GM12878 (cell line): Measurements from ENCODE around the gene ABRACL. TPM values are rescaled to one million over a fixed set of nuclear protein-coding genes. Genes with fewer than 3 reads are reported as not detected.

Experiments used
- ATAC-seq: fragments of 200-7000 bp; cut with Tn5 transposase; 3 replicates; pipeline ENCODE4 v1.9.1; 2020; ENCODE audit warnings: mild to moderate bottlenecking, moderate library complexity
- BruUV-seq: library from RNA; stranded (reverse); fragments of 400-500 nt; replicated peaks from 2 replicates; lab custom pipeline; 2021; lab: Mats Ljungman, UMichigan
- CTCF ChIA-PET: fragments of 300-600 bp; sonication (Branson Sonifier 250); formaldehyde crosslinking; extraction: SDS; loops from one replicate; lab custom pipeline; 2021; ENCODE audit warnings: inconsistent platforms; lab: Yijun Ruan, JAX
- POLR2A ChIA-PET: fragments of 350-600 bp; formaldehyde crosslinking; extraction: SDS; loops from one replicate; lab custom pipeline; 2021; ENCODE audit warnings: inconsistent platforms; lab: Charles Lee
- RAD21 ChIA-PET: fragments of 300-600 bp; sonication (Branson Sonifier 250); formaldehyde crosslinking; loops from one replicate; lab custom pipeline; 2023; ENCODE audit warnings: antibody characterized with exemption; ENCODE audit not compliant: unreplicated experiment; lab: Charles Lee
- SMC1A ChIA-PET: fragments of 300-600 bp; sonication (Branson Sonifier 250); formaldehyde crosslinking; loops from one replicate; lab custom pipeline; 2023; ENCODE audit not compliant: unreplicated experiment, uncharacterized antibody; lab: Charles Lee
- DNase-seq: peaks from one replicate; pipeline ENCODE4 v3.0.0-alpha.2; 2011; ENCODE audit warnings: low read depth, low spot score
- FAIRE-seq: peaks from 3 replicates; lab custom pipeline; 2011; peaks lifted over from hg19 to GRCh38; lab: Jason Lieb, UNC
- H2AFZ ChIP-seq: 2 replicates; pipeline ENCODE4 v1.6.0; 2011; ENCODE audit warnings: low read depth, low read length, control low read depth; ENCODE audit not compliant: control insufficient read depth
- H3K27ac ChIP-seq: 2 replicates; pipeline ENCODE4 v1.5.1; 2011; ENCODE audit warnings: control low read depth; ENCODE audit not compliant: control insufficient read depth, insufficient read depth
- H3K27me3 ChIP-seq, 2 experiments: replicated peaks in 1 of 2; 2 replicates each; pipeline versions ENCODE4 v1.6.0 to v1.6.1; 2011; ENCODE audit warnings: low read length in 1 of 2; ENCODE audit not compliant: control insufficient read depth in 2 of 2, insufficient read depth in 2 of 2
- H3K36me3 ChIP-seq, 2 experiments: 2 replicates each; pipeline ENCODE4 v1.5.1; 2011; ENCODE audit warnings: low read length in 1 of 2; ENCODE audit not compliant: control insufficient read depth in 2 of 2, insufficient read depth in 2 of 2
- H3K4me1 ChIP-seq: 2 replicates; pipeline ENCODE4 v1.6.1; 2011; ENCODE audit warnings: mild to moderate bottlenecking, low read length, moderate library complexity, mixed read lengths; ENCODE audit not compliant: control insufficient read depth, insufficient read depth
- H3K4me2 ChIP-seq: 2 replicates; pipeline ENCODE4 v1.6.0; 2011; ENCODE audit warnings: control low read depth; ENCODE audit not compliant: control insufficient read depth, insufficient read depth
- H3K4me3 ChIP-seq: fragments of 200-600 bp; sonication (generic); 2 replicates; pipeline ENCODE4 v1.5.1; 2016
- H3K79me2 ChIP-seq: 2 replicates; pipeline ENCODE4 v1.6.0; 2011; ENCODE audit warnings: low read length; ENCODE audit not compliant: control insufficient read depth, insufficient read depth
- H3K9ac ChIP-seq: 2 replicates; pipeline ENCODE4 v1.8.0; 2011; ENCODE audit warnings: low read length, control low read depth, mixed read lengths; ENCODE audit not compliant: control insufficient read depth, insufficient read depth
- H3K9me3 ChIP-seq: replicated peaks from 3 replicates; pipeline ENCODE4 v1.5.1; 2011; ENCODE audit warnings: mild to moderate bottlenecking, low read length; ENCODE audit not compliant: control insufficient read depth, insufficient read depth
- H4K20me1 ChIP-seq: 2 replicates; pipeline ENCODE4 v1.6.0; 2011; ENCODE audit not compliant: control insufficient read depth, insufficient read depth
- ATF7 ChIP-seq: fragments of 450-650 bp; IDR thresholded peaks from 2 replicates; pipeline ENCODE4 v1.6.1; 2016; ENCODE audit warnings: low read depth, mild to moderate bottlenecking
- BCL3 ChIP-seq: IDR thresholded peaks from 2 replicates; pipeline ENCODE4 v1.6.1; 2011; ENCODE audit warnings: borderline replicate concordance, low read depth, mild to moderate bottlenecking, moderate library complexity, low read length; ENCODE audit not compliant: insufficient read depth, poor library complexity, severe bottlenecking
- BHLHE40 ChIP-seq, 2 experiments: fragments of 450-650 bp in 1 of 2; IDR thresholded peaks; 2 replicates each; pipeline ENCODE4 v1.6.1; 2011 to 2017; ENCODE audit warnings: low read depth in 2 of 2, borderline replicate concordance in 1 of 2, improper control_type of control experiment in 1 of 2, low read length in 1 of 2, mild to moderate bottlenecking in 1 of 2
- ESRRA ChIP-seq: IDR thresholded peaks from 2 replicates; pipeline ENCODE4 v1.6.1; 2012; ENCODE audit warnings: mild to moderate bottlenecking, low read length, improper control_type of control experiment
- FOXM1 ChIP-seq: IDR thresholded peaks from 2 replicates; pipeline ENCODE4 v1.6.1; 2012; ENCODE audit warnings: low read depth, mild to moderate bottlenecking, inconsistent platforms, low read length, moderate library complexity
- IKZF2 ChIP-seq, 2 experiments: fragments of 450-650 bp; IDR thresholded peaks; 2 replicates each; pipeline ENCODE4 v1.6.1; 2017; ENCODE audit warnings: mild to moderate bottlenecking in 2 of 2, moderate library complexity in 2 of 2
- KLF5 ChIP-seq: fragments of 450-650 bp; IDR thresholded peaks from 2 replicates; pipeline ENCODE4 v1.6.1; 2014; ENCODE audit warnings: mild to moderate bottlenecking; ENCODE audit not compliant: partially characterized antibody
- LARP7 ChIP-seq: fragments of 450-650 bp; IDR thresholded peaks from 2 replicates; pipeline ENCODE4 v1.6.1; 2017; ENCODE audit warnings: mild to moderate bottlenecking
- MYB ChIP-seq: fragments of 150-350 bp; IDR thresholded peaks from 2 replicates; pipeline ENCODE4 v1.6.1; 2014; ENCODE audit warnings: mild to moderate bottlenecking, low read depth, low read length, borderline replicate concordance
- PAX5 ChIP-seq: IDR thresholded peaks from 2 replicates; pipeline ENCODE4 v1.6.1; 2011; ENCODE audit warnings: low read depth, low read length, borderline replicate concordance
- PML ChIP-seq: IDR thresholded peaks from 2 replicates; pipeline ENCODE4 v1.6.1; 2012; ENCODE audit warnings: low read length, inconsistent platforms
- SIN3A ChIP-seq: IDR thresholded peaks from 2 replicates; pipeline ENCODE4 v1.6.1; 2012; ENCODE audit warnings: low read depth, low read length, improper control_type of control experiment
- STAT1 ChIP-seq: fragments of 450-650 bp; conservative IDR thresholded peaks from 2 replicates; pipeline ENCODE4 v1.6.1; 2014; ENCODE audit warnings: antibody characterized with exemption, mild to moderate bottlenecking
- SUPT20H ChIP-seq: IDR thresholded peaks from 2 replicates; pipeline ENCODE4 v1.6.1; 2011; ENCODE audit warnings: low read depth, mild to moderate bottlenecking, low read length, moderate library complexity, borderline replicate concordance; ENCODE audit not compliant: control insufficient read depth
- ZBTB11 ChIP-seq: fragments of 450-650 bp; formaldehyde crosslinking; IDR thresholded peaks from 2 replicates; pipeline ENCODE4 v1.5.0; 2022; ENCODE audit warnings: mild to moderate bottlenecking, missing genetic modification characterization
- WGBS: methylation state at CpG from one replicate; pipeline ENCODE4 v1.1.6; 2016; ENCODE audit warnings: low lambda C conversion rate; ENCODE audit not compliant: insufficient replicate concordance, insufficient coverage; ENCODE audit errors: missing lambda C conversion rate; 5-methylcytosine and 5-hydroxymethylcytosine counted together
- in situ Hi-C: fragments of 300-500 bp; cut with MboI; formaldehyde crosslinking; loops from 9 replicates; pipeline ENCODE4 v1.14.3; 2018; ENCODE audit warnings: mixed read lengths
- intact Hi-C: fragments of 100-400 bp; cut with micrococcal nuclease; formaldehyde crosslinking; loops from one replicate; pipeline ENCODE4 v1.14.2; 2022; ENCODE audit not compliant: unreplicated experiment
- polyA plus RNA-seq, 11 experiments: library from polyadenylated mRNA; depleted of rRNA in 4 of 11; unstranded in 6 of 11; stranded (reverse) in 5 of 11; fragments of >200 nt; fragmentation: Nextera tagmentation in 4 of 11; fragmentation: Illumina TruSeq in 1 of 11; extraction: Ambion mirVana in 4 of 11; extraction: Trizol in 1 of 11; gene quantifications; 1 replicate in 1 of 11; 2 replicates in 10 of 11; pipeline versions ENCODE4 v1.2.1 to v1.2.3, GENCODE V29; 2011 to 2016; ENCODE audit warnings: inconsistent platforms in 2 of 11, missing spikeins in 2 of 11, low read depth in 1 of 11
- total RNA-seq, 4 experiments: library from RNA; depleted of rRNA in 3 of 4; stranded (reverse); fragments of >200 nt in 3 of 4; fragmentation: Illumina TruSeq in 1 of 4; extraction: Trizol in 1 of 4; gene quantifications; 2 replicates each; pipeline versions ENCODE4 v1.2.1 to v1.2.3, GENCODE V29; 2013 to 2021
- TF ChIP-seq, protein P1 (sequence below): fragments of 450-650 bp; IDR thresholded peaks from 2 replicates; pipeline ENCODE4 v1.6.1; 2014; ENCODE audit warnings: mild to moderate bottlenecking

The ABRACL gene
- total and polyA plus RNA-seq, 10 of the 15 experiments (the other 5 are each of a cell fraction or from before 2014, with no cell fraction given): 111 to 647 (median 192) TPM

GRCh38 chr6:138987643-138988468, 40.7 kb upstream of the ABRACL start, which contains the start of gene REPS1:
REPS1 (minus strand) TSS chr6:138988253; CDS start chr6:138987682, 571 bp downstream.
- DNase-seq: peak; percentile 40
- POLR2A ChIA-PET: interaction anchor here (0.5 to 3.3 kb wide), 3 partner anchors 12 to 94 kb away, joined by 3 to 21 read pairs (median 3); no protein-coding TSS in a partner anchor
- no peaks in the 10 kb centered on the region for H3K27me3 ChIP-seq
- peak within 1 kb of the TSS; percentile 95 for H3K4me2 ChIP-seq
- no peak for FAIRE-seq
- intact Hi-C loops: loop anchor here (1.0 to 5.0 kb wide), 5 partner anchors 41 to 401 kb away; partner anchors contain the start of gene ABRACL
- no peaks in the 10 kb centered on the region for H3K4me1 ChIP-seq
- H3K9ac ChIP-seq: peak within 1 kb of the TSS; percentile 87
- under 1% methylated on average over 71 of the region's 105 CpGs for WGBS
- H3K36me3 ChIP-seq: no peaks in the 10 kb centered on the region
- ATAC-seq: peak; percentile 87
- in situ Hi-C loops: loop anchor here (5.0 kb wide), 1 partner anchor 171 kb away; no protein-coding TSS in a partner anchor
- CTCF ChIA-PET: interaction anchor here (0.7 to 9.6 kb wide), 13 partner anchors 11 to 401 kb away, joined by 3 to 166 read pairs (median 4); partner anchors contain the start of gene ABRACL
- H3K4me3 ChIP-seq: peak within 1 kb of the TSS; percentile 96
- H3K27ac ChIP-seq: peak within 1 kb of the TSS; percentile 86
- peak within 1 kb of the TSS; percentile 96 for H2AFZ ChIP-seq
- H3K79me2 ChIP-seq: peaks cover 50% of the 10 kb centered on the region
- 0 out of 2 replicates have a peak, but pooled peaks cover 3% of the 10 kb centered on the region for H4K20me1 ChIP-seq
- BruUV-seq: no TSS peak
- SMC1A ChIA-PET: interaction anchor here (0.7 to 11.4 kb wide), 14 partner anchors 12 to 377 kb away, joined by 3 to 163 read pairs (median 7); partner anchors contain the start of gene CCDC28A
- RAD21 ChIA-PET: interaction anchor here (1.1 to 6.4 kb wide), 10 partner anchors 13 to 171 kb away, joined by 3 to 94 read pairs (median 11); no protein-coding TSS in a partner anchor
- no peaks in the 10 kb centered on the region; the same call in 2 of the 3 replicates for H3K9me3 ChIP-seq
- TF ChIP-seq PML: 0 out of 2 replicates have a peak, but pooled peaks have one; percentile 63
- TF ChIP-seq FOXM1: 0 out of 2 replicates have a peak, but pooled peaks have one; percentile 61
- no peak for TF ChIP-seq STAT1
- TF ChIP-seq BCL3: no peak
- peak; percentile 76 to 79 for TF ChIP-seq IKZF2 (IDR thresholded peaks at IDR 0.05)
- TF ChIP-seq BHLHE40 (IDR thresholded peaks at IDR 0.05; ENCODE audit: borderline replicate concordance in 1 of 2, low read depth in 2 of 2, low read length in 1 of 2): peak; percentile 28 to 42; a peak in 1 of 4 replicates
- TF ChIP-seq, protein P1, sequence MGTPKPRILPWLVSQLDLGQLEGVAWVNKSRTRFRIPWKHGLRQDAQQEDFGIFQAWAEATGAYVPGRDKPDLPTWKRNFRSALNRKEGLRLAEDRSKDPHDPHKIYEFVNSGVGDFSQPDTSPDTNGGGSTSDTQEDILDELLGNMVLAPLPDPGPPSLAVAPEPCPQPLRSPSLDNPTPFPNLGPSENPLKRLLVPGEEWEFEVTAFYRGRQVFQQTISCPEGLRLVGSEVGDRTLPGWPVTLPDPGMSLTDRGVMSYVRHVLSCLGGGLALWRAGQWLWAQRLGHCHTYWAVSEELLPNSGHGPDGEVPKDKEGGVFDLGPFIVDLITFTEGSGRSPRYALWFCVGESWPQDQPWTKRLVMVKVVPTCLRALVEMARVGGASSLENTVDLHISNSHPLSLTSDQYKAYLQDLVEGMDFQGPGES: no peak
- no peak for TF ChIP-seq KLF5
- TF ChIP-seq SUPT20H: no peak
- no peak; the same call in 1 of the 2 replicates for TF ChIP-seq ESRRA
- TF ChIP-seq PAX5: no peak
- no peak; the same call in 1 of the 2 replicates for TF ChIP-seq SIN3A
- TF ChIP-seq LARP7: peak; percentile 88
- TF ChIP-seq ATF7: no peak
- TF ChIP-seq ZBTB11 (CRISPR knock-in tag): no peak
- TF ChIP-seq MYB: no peak
